Measurements from ENCODE around the gene CCDC51. TPM values are rescaled to one million over a fixed set of nuclear protein-coding genes. Genes with fewer than 3 reads are reported as not detected.

The CCDC51 gene
- total RNA-seq, 1 experiment from 2014 or later, result 18.9 TPM

DNA sequence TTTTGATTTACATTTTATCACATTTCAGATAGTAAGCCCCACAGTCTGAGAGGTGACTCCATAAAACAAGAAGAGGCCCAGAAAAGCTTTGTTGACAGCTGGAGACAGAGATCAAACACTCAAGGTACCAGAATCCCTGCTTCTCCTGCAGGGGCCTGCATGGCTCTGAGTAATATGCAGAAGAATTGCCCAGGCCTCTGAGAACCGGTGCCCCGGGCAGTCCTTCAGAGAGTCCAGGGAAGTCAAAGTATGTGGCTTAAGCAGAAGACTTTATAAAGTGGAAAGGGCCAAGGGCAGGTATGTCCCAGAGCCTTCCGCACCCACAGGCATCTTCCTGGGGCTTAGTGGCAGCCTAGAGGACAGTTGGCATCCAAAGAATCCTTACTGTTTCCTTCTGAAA, 19.4 kb upstream of the CCDC51 start:
- intact Hi-C loops (cut with micrococcal nuclease; ENCODE audit: unreplicated experiment), result no loop called here
- no TSS peak for BruUV-seq (replicated peaks)
- TF ChIP-seq, protein P1, sequence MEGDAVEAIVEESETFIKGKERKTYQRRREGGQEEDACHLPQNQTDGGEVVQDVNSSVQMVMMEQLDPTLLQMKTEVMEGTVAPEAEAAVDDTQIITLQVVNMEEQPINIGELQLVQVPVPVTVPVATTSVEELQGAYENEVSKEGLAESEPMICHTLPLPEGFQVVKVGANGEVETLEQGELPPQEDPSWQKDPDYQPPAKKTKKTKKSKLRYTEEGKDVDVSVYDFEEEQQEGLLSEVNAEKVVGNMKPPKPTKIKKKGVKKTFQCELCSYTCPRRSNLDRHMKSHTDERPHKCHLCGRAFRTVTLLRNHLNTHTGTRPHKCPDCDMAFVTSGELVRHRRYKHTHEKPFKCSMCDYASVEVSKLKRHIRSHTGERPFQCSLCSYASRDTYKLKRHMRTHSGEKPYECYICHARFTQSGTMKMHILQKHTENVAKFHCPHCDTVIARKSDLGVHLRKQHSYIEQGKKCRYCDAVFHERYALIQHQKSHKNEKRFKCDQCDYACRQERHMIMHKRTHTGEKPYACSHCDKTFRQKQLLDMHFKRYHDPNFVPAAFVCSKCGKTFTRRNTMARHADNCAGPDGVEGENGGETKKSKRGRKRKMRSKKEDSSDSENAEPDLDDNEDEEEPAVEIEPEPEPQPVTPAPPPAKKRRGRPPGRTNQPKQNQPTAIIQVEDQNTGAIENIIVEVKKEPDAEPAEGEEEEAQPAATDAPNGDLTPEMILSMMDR (IDR thresholded peaks at IDR 0.05; ENCODE audit: unreplicated experiment), result no peak
- H3K9me3 Mint-ChIP-seq (ENCODE audit: low read depth, unreplicated experiment), result no peaks in the 10 kb centered on the region
- H3K4me3 Mint-ChIP-seq (ENCODE audit: low read depth, unreplicated experiment), result no peak overlapping the region
- H3K27ac Mint-ChIP-seq (ENCODE audit: unreplicated experiment), result no peak overlapping the region
- peaks cover 3% of the 10 kb centered on the region for H3K36me3 Mint-ChIP-seq (ENCODE audit: insufficient read depth, unreplicated experiment)
- H3K4me1 Mint-ChIP-seq (ENCODE audit: low read depth, unreplicated experiment), result no peaks in the 10 kb centered on the region
- H3K27me3 Mint-ChIP-seq (ENCODE audit: unreplicated experiment), result no peaks in the 10 kb centered on the region
- no peak for DNase-seq
- CTCF ChIA-PET, result no interaction called here

DNA sequence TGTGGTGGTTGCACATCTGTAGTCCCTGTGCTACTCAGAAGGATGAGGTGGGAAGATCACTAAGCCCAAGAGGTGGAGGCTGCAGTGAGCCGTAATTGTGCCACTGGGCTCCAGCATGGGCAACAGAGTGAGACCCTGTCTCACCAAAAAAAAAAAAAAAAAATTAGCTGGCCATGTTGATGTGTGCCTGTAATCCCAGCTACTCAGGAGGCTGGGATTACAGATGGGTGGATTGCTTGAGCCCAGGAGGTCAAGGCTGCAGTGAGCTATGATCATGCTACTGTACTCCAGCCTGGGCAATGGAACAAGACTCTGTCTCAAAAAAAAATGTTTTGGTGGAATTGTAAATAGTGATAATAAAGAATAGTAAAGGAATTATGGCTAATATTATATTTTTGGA, 16.5 kb upstream of the CCDC51 start:
- H3K36me3 Mint-ChIP-seq (ENCODE audit: insufficient read depth, unreplicated experiment), result peaks cover 3% of the 10 kb centered on the region
- CTCF ChIA-PET, result no interaction called here
- H3K4me3 Mint-ChIP-seq (ENCODE audit: low read depth, unreplicated experiment), result no peak overlapping the region

DNA sequence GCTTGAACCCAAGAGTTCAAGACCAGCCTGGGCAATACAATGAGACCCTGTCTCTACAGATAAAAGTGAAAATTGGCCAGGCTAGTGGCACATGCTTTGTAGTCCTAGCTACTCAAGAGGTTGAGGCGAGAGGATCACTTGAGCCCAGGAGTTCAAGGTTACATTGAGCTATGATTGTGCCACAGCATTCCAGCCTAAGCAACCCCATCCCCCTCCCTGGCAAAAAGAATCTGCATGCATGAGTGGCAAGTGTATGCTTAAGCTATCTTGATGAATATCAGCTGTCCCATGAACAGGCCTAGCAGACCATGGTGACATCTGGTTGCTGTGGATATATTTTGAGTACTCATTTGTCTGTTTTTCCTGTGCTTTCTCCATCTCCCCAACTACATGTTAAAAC, 11.4 kb upstream of the CCDC51 start:
- DNase-seq, result no peak
- Mint-ChIP-seq H3K4me1 (ENCODE audit: low read depth, unreplicated experiment) (peaks cover 19% of the 10 kb centered on the region), H3K27ac (ENCODE audit: unreplicated experiment) (no peak overlapping the region), H3K9me3 (ENCODE audit: low read depth, unreplicated experiment) (no peaks in the 10 kb centered on the region), H3K36me3 (ENCODE audit: insufficient read depth, unreplicated experiment) (peaks cover 28% of the 10 kb centered on the region), H3K4me3 (ENCODE audit: low read depth, unreplicated experiment) (no peak overlapping the region), H3K27me3 (ENCODE audit: unreplicated experiment) (no peaks in the 10 kb centered on the region)
- intact Hi-C loops (cut with micrococcal nuclease; ENCODE audit: unreplicated experiment), result no loop called here
- TF ChIP-seq, protein P1 (IDR thresholded peaks at IDR 0.05; ENCODE audit: unreplicated experiment), result no peak
- no TSS peak for BruUV-seq (replicated peaks)
- CTCF ChIA-PET, result interaction anchor here (0.6 to 0.7 kb wide), 2 partner anchors 37 to 175 kb away, joined by 3 read pairs; no protein-coding TSS in a partner anchor

More for the DNA sequence above, 16.5 kb upstream of the CCDC51 start:
- intact Hi-C loops (cut with micrococcal nuclease; ENCODE audit: unreplicated experiment), result no loop called here
- no TSS peak for BruUV-seq (replicated peaks)
- Mint-ChIP-seq H3K9me3 (ENCODE audit: low read depth, unreplicated experiment) (no peaks in the 10 kb centered on the region), H3K4me1 (ENCODE audit: low read depth, unreplicated experiment) (no peaks in the 10 kb centered on the region), H3K27me3 (ENCODE audit: unreplicated experiment) (no peaks in the 10 kb centered on the region), H3K27ac (ENCODE audit: unreplicated experiment) (no peak overlapping the region)
- no peak for DNase-seq
- TF ChIP-seq, protein P1 (IDR thresholded peaks at IDR 0.05; ENCODE audit: unreplicated experiment), result no peak

DNA sequence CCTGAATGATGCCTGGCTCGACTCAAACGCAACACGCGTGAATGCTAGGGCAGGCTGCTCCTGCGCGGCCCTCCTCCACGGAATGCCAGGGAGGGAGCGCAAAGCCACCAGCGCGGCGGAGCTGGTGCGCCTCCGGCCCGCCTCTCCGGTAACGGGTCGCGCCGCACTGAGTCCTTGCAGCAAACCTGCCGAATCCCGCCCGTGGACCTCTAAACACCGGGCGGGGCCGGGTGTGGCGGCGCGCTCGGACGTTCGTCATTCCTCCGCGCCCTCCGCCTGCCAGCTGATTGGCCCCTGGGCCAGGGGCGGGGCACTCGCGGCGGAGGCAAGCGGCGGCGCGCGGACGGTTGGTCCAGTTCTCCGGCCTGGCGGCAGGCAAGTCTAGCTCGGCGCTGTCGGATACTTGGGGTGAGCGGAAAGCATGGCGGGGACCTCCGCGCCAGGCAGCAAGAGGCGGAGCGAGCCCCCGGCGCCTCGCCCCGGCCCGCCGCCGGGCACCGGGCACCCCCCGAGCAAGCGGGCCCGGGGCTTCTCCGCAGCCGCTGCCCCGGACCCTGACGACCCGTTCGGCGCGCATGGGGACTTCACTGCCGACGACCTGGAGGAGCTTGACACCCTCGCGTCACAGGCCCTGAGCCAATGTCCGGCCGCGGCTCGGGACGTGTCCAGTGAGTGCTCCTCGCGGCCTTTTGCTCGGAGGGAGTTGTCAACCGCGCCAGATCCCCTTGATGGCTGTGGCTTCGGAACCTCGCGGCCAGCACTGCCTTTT, 6.7 kb upstream of the CCDC51 start, which contains the start of gene ATRIP:
ATRIP (plus strand) TSS at position 313 of the 769 bp plus-strand sequence; CDS start at position 422, 109 bp downstream.
- no TSS peak for BruUV-seq (replicated peaks)
- Mint-ChIP-seq H3K4me3 (ENCODE audit: low read depth, unreplicated experiment) (peak within 1 kb of the TSS; percentile 99), H3K27ac (ENCODE audit: unreplicated experiment) (peak within 1 kb of the TSS; percentile 94), H3K36me3 (ENCODE audit: insufficient read depth, unreplicated experiment) (peaks cover 57% of the 10 kb centered on the region), H3K4me1 (ENCODE audit: low read depth, unreplicated experiment) (peaks cover 28% of the 10 kb centered on the region), H3K9me3 (ENCODE audit: low read depth, unreplicated experiment) (no peaks in the 10 kb centered on the region), H3K27me3 (ENCODE audit: unreplicated experiment) (no peaks in the 10 kb centered on the region)
- TF ChIP-seq, protein P1 (IDR thresholded peaks at IDR 0.05; ENCODE audit: unreplicated experiment), result no peak
- peak; percentile 94 for DNase-seq
- intact Hi-C loops (cut with micrococcal nuclease; ENCODE audit: unreplicated experiment), result no loop called here
- CTCF ChIA-PET, result interaction anchor here (0.5 to 2.5 kb wide), 4 partner anchors 10 to 1002 kb away, joined by 3 to 16 read pairs (median 4); no protein-coding TSS in a partner anchor

Measured in Calu3 (cell line).